Activated CD8-positive, alpha-beta memory T cell treated with anti-CD3 and anti-CD28 coated beads, Interleukin-2, amount 10 ng/mL, durations not matched to agents 7 days and 5 days (primary cell): ENCODE data around the gene ATP11A. TPM values are rescaled to one million over a fixed set of nuclear protein-coding genes. Genes with fewer than 3 reads are reported as not detected.

ENCODE experiments used
- ATAC-seq: fragments of 150-1000 bp; cut with Tn5 transposase; one replicate; pipeline ENCODE4 v1.10.0; 2021; ENCODE audit warnings: moderate library complexity
- CTCF ChIA-PET: fragments of 350-600 bp; sonication (Branson Sonifier 250); formaldehyde crosslinking; loops from one replicate; lab custom pipeline; 2021; ENCODE audit warnings: antibody characterized with exemption; lab: Charles Lee
- DNase-seq: peaks from one replicate; pipeline ENCODE4 v3.0.0-alpha.2; 2020
- H3K27ac Mint-ChIP-seq: one replicate; pipeline ENCODE4 v1.8.0; 2021; ENCODE audit warnings: mild to moderate bottlenecking, mixed read lengths
- H3K27me3 Mint-ChIP-seq: one replicate; pipeline ENCODE4 v1.8.0; 2021; ENCODE audit warnings: mixed read lengths
- H3K36me3 Mint-ChIP-seq: one replicate; pipeline ENCODE4 v1.8.0; 2021; ENCODE audit warnings: mild to moderate bottlenecking, mixed read lengths
- H3K4me1 Mint-ChIP-seq: one replicate; pipeline ENCODE4 v1.8.0; 2021; ENCODE audit warnings: mixed read lengths
- H3K4me3 Mint-ChIP-seq: one replicate; pipeline ENCODE4 v1.8.0; 2021; ENCODE audit warnings: mild to moderate bottlenecking, moderate library complexity, mixed read lengths
- H3K9me3 Mint-ChIP-seq: one replicate; pipeline ENCODE4 v1.8.0; 2022; ENCODE audit warnings: low read depth, mixed read lengths
- total RNA-seq, 2 experiments: library from RNA; stranded (reverse); gene quantifications; one replicate each; pipeline ENCODE4 v1.2.3, GENCODE V29; 2021

The ATP11A gene
- 10 to 100 TPM; 40.0 to 43.5 TPM for total RNA-seq

DNA sequence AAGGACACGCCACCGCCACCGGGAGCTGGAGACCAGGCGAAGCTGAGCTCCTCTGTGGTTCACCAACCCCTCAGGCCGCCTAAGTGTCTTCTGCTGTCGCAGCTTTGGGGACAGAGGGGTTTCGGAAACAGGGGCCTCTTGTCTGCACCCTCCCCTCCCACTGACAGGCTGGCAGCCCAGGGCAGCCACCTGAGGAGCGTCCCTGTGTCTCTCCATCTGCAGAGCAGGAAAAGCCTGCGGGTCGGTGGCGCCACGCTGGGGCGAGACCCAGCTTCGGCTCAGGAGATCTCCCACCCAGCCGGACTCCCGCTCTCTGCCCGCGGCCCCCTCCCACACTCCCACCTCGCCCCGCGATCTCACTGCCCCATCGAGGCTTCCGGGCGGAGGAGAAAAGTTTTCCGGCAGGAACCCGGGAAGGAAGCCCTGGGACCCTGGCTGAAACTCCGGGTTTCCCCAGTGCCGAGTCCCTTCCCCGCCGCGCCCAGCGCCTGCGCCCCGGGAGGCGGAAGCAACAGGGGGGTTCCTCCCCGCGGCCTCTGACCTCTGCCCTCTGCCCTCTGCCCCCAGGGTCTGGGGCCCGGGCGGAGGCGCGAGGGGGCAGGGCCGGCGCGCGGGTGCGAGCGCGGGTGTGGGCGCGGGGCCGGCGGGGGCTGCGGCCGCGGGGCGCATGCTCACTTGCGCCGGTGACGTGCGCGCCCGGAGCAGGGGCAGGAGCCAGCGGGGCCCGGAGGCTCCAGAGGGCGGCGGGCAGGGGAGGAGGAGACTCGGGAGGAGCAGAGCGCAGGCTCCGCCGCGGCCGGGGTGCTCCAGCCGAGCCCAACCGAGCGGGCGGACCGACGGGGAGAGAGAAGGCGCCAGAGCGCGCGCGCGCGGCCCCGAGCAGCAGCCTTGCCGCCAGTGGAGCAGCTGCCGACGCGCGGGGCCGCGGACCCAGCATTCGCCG, at the start of gene ATP11A:
Gene ATP11A, plus strand, starts transcription at position 736 of the 943 bp plus-strand sequence. CDS start 379 bp downstream, outside the sequence.
- Mint-ChIP-seq H3K27me3 (no peaks in the 10 kb centered on the region), H3K27ac (peak within 1 kb of the TSS; percentile 76), H3K4me3 (peak within 1 kb of the TSS; percentile 80), H3K9me3 (no peaks in the 10 kb centered on the region), H3K36me3 (no peaks in the 10 kb centered on the region), H3K4me1 (peaks cover 32% of the 10 kb centered on the region)
- peak; percentile 85 for DNase-seq
- CTCF ChIA-PET: interaction anchor here (1.6 to 2.3 kb wide), 3 partner anchors 12 to 518 kb away, joined by 3 to 7 read pairs (median 4); no protein-coding TSS in a partner anchor
- ATAC-seq: peak; percentile 87

DNA sequence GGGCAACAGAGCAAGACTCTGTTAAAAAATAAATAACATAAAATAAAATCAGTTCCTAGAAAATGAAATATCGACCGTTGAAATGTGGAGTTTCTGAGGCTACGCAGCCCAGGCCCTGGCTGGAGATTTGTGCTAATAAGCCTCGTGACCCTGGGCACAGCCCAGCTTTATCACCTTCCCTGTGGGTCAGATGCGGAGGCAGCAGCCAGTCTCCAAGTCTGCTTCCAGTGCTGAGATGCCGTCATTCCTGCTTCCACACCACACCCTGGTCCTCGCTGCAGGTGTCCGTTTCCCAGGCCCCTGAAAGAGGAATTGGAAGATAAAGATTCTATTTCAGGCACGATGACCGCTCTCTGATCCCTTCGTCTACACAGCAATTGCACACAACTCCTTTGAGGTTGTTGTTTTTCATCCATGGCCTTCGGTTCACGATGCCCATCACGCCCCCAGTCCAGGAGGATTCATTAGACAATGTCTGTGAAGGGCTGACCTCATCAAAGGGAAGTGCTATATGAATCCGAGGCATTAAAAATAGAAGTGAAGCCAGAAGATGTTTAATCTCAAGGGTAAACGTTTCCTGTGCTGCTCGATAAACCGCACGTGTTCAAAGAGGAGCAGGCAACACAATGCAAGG, 48.3 kb upstream of the ATP11A start:
- no peak overlapping the region for H3K4me3 Mint-ChIP-seq
- no peak overlapping the region for H3K27ac Mint-ChIP-seq
- ATAC-seq: no peak
- no peaks in the 10 kb centered on the region for H3K9me3 Mint-ChIP-seq
- H3K27me3 Mint-ChIP-seq: peaks cover 31% of the 10 kb centered on the region
- H3K36me3 Mint-ChIP-seq: no peaks in the 10 kb centered on the region
- no peak for DNase-seq
- H3K4me1 Mint-ChIP-seq: peaks cover 1% of the 10 kb centered on the region
- CTCF ChIA-PET: interaction anchor here (1.0 to 2.4 kb wide), 2 partner anchors 47 to 49 kb away, joined by 3 to 7 read pairs; partner anchors contain the start of gene ATP11A

DNA sequence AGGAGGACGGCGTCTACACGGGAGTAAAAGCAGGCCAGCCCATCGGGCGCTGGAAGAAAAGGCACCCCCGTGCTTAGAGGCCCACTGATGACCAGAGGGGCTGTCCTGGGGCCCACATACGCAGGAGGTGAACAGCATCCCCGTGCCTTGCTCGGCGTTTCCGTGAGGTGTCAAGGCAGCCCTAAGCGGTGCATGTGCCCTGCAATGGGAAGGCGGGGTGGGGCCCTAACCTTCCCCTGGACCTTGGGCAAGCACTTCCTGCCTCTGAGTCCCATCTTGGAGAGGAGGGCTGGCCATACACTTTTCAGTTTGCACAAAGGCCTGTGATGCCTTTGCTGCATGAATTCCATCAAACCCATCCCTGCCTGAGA, 47.8 kb upstream of the ATP11A start:
- Mint-ChIP-seq H3K27me3 (peaks cover 31% of the 10 kb centered on the region), H3K27ac (no peak overlapping the region), H3K4me1 (peaks cover 1% of the 10 kb centered on the region), H3K36me3 (no peaks in the 10 kb centered on the region), H3K9me3 (no peaks in the 10 kb centered on the region), H3K4me3 (no peak overlapping the region)
- DNase-seq: no peak
- no peak for ATAC-seq
- CTCF ChIA-PET: no interaction called here

DNA sequence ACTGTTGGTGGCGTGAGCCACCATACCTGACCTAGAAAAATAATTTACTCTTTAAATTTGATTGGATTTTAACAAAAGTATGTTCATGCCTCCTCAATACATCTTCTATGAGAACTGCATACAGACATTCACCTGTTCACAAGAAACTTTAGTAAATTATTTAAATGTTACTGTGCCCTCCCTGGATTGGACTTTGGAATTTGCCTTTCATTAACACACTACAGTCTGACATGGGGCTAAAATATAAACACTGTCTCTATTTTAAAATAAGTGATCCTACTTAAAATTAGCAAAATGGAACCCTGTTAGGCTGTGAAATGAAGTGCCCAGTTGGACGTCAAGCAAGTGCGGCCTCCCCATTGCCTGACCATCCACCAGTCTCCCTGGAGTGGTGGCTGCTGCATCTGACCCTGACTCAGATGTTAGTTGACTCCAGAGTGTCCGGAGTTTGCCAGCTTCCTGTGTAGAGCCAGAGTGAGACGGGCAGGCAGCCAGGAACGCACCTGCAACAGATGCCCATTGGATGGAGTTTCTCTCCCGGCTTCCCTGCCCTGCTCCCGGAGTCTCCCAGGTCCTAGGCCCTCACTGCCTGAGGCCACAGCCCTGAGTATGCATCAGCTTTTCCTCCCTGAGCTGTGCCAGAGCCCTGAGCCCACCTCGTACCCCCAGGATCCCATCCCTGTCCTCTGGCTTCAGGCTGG, 45.9 kb upstream of the ATP11A start:
- DNase-seq: no peak
- CTCF ChIA-PET: no interaction called here
- Mint-ChIP-seq H3K27ac (no peak overlapping the region), H3K27me3 (peaks cover 23% of the 10 kb centered on the region), H3K36me3 (no peaks in the 10 kb centered on the region), H3K4me1 (peaks cover 1% of the 10 kb centered on the region), H3K9me3 (no peaks in the 10 kb centered on the region), H3K4me3 (no peak overlapping the region)
- ATAC-seq: no peak

DNA sequence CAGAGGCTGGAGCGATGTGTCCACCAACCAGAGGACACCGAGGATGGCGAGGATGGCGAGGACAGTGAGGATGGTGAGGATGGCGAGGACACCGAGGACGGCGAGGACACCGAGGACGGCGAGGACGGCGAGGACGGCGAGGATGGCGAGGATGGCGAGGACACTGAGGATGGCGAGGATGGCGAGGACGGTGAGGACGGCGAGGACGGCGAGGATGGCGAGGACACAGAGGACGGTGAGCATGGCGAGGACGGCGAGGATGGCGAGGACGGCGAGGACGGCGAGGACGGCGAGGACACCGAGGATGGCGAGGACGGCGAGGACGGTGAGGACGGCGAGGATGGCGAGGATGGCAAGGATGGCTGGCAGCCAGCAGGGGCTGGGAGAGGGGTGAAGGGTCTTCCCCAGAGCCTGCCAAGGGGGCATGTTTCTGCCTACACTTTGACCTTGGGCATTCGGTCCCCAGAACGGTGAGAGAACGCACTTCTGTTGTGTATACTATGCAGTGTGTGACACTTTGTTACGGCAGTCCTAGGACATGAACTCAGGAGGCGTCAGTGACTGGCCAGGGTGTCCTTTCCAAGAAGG, 44.4 kb upstream of the ATP11A start:
- Mint-ChIP-seq H3K27me3 (peaks cover 8% of the 10 kb centered on the region), H3K36me3 (no peaks in the 10 kb centered on the region), H3K9me3 (no peaks in the 10 kb centered on the region), H3K4me3 (no peak overlapping the region), H3K27ac (no peak overlapping the region), H3K4me1 (no peaks in the 10 kb centered on the region)
- DNase-seq (no peak), ATAC-seq (no peak)
- CTCF ChIA-PET: no interaction called here

DNA sequence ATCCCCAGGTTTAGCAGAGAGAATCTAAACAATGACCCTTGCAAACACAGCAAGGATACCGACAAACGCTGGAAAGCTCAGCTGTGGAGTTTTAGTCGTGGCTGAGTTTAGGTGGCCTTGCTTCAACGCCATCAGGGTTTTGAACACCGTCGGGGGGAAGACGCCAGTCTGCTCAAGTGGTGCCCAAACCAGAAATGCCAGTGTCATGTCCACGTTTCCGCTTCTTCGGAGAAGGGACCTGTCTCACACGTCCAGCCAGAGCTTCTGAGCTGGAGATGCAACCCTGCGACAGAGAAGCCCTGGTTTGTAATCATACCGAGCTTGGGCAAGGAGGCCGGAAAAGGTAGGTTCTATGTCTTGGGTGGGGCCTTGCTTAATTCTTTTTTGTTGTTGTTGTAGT, 42.6 kb upstream of the ATP11A start:
- Mint-ChIP-seq H3K27me3 (peaks cover 6% of the 10 kb centered on the region), H3K27ac (no peak overlapping the region), H3K9me3 (no peaks in the 10 kb centered on the region), H3K4me3 (no peak overlapping the region), H3K4me1 (no peaks in the 10 kb centered on the region), H3K36me3 (no peaks in the 10 kb centered on the region)
- ATAC-seq (no peak), DNase-seq (no peak)
- CTCF ChIA-PET: no interaction called here

DNA sequence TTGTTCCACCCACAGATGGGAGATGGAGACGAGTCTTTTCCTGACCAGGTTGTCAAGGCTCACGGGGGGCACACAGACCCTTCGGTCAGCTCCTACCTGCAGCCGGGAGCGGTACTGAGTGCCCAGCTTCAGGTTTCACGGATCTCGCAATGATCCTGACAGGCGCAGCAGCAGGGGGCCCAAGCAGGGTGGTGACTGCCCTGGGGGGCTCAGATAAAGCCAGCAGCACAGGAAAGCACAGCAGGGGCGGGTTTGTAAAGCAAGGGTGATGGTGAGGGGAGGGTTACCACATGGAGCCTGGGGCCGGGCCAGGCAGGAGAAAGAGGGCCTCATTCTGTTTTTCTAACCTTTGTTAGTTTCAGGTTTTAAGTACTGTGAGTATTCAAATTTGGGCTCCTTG, 41.7 kb upstream of the ATP11A start:
- CTCF ChIA-PET: no interaction called here
- H3K9me3 Mint-ChIP-seq: no peaks in the 10 kb centered on the region
- no peak overlapping the region for H3K27ac Mint-ChIP-seq
- ATAC-seq (no peak), DNase-seq (no peak)
- H3K27me3 Mint-ChIP-seq: peaks cover 15% of the 10 kb centered on the region
- H3K36me3 Mint-ChIP-seq: no peaks in the 10 kb centered on the region
- no peak overlapping the region for H3K4me3 Mint-ChIP-seq
- no peaks in the 10 kb centered on the region for H3K4me1 Mint-ChIP-seq

DNA sequence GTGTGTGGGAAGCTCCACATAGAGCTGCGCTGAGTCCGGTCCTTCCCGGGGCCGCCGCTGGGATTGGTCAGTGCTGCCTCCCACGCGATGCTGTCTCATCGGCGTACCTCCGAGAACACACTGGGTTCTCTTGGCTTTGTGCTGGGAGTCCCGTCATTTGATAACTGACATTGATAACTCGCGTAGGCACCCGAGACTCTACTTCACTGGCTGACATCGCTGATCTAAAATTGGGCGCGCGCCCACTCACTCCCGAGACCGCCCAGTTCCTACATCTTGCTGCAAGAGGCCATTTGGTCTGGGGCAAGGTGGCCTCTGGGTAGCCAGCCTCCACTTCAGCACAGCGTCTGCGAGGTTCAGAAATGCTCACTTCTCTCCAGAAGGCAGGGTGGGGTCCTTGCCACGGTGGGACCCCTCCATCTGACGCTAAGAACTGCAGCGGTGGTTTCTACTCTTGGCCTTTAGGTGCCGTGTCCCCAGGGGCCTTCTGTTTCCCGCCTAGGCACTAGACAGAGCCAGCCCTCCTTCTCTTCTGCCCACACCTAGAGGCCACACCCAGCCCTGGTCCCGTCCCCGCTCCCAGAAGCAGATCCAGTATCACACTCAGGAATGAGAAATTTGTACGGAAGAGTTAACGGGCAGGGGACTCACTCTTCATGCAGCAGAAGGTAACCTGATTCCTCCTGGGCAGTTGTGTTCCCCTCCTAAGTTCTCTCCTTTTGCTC, 40.7 kb upstream of the ATP11A start:
- ATAC-seq: no peak
- Mint-ChIP-seq H3K9me3 (no peaks in the 10 kb centered on the region), H3K4me1 (no peaks in the 10 kb centered on the region), H3K4me3 (no peak overlapping the region), H3K27ac (no peak overlapping the region), H3K27me3 (peaks cover 15% of the 10 kb centered on the region), H3K36me3 (no peaks in the 10 kb centered on the region)
- CTCF ChIA-PET: no interaction called here
- DNase-seq: no peak

DNA sequence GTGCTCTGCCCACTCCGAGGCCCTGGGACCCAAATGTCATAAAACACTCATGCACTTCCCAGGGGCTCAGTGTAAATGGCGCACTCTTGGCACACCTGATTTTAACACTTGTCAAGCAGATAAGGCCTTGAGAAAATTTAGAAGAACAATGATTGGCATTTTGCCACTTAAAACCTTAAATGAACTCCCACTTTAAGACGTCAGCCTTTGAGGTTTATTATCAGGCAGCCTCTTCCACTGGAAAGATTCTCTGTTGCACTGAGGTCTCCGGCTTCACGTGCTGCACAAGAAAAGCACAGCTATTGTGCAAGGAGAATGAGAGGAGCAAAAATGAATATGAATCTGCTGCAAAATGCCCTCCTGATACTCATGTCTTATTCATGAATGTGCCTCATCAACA, 38.5 kb upstream of the ATP11A start:
- Mint-ChIP-seq H3K4me3 (no peak overlapping the region), H3K36me3 (no peaks in the 10 kb centered on the region), H3K27me3 (peaks cover 15% of the 10 kb centered on the region), H3K9me3 (no peaks in the 10 kb centered on the region), H3K27ac (no peak overlapping the region), H3K4me1 (no peaks in the 10 kb centered on the region)
- CTCF ChIA-PET: no interaction called here
- DNase-seq (no peak), ATAC-seq (no peak)

DNA sequence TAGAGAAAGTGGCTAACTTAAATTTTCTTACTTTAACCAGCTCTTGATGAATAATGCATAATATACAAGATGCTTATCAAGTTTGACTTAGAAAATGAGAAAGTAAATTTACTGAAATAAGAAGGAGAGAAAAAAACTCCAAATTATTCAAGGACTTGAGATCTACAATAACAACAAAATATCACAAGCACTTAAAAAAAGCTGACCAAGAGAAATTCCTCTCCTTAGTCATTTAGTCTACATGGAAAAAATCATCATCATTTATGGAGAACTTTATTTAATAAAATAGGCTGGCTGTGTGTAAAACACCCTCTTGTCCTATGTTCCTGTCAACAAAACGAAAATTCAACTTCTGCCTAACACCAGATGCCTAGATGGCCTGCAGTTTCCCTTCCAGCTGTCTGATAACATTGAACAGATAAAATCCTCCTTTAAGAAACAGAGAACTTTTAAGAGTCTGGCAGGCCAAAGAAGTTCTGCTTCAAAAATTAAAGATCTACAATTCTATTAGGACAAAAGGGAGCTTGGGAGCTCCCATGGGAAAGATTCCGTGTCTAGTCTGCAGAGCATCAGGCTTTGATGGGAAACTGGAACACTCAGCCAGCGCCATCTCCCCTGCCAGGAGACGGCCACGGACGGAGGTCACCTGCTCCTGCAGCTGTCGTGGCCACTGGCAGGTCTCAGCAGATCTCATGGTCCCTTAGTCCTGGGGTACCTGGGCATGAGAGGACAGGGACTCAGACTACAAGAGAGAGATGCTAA, 37.9 kb upstream of the ATP11A start:
- no peak for DNase-seq
- Mint-ChIP-seq H3K4me3 (no peak overlapping the region), H3K27me3 (peaks cover 15% of the 10 kb centered on the region), H3K36me3 (no peaks in the 10 kb centered on the region), H3K4me1 (no peaks in the 10 kb centered on the region), H3K27ac (no peak overlapping the region), H3K9me3 (no peaks in the 10 kb centered on the region)
- CTCF ChIA-PET: no interaction called here
- ATAC-seq: no peak

DNA sequence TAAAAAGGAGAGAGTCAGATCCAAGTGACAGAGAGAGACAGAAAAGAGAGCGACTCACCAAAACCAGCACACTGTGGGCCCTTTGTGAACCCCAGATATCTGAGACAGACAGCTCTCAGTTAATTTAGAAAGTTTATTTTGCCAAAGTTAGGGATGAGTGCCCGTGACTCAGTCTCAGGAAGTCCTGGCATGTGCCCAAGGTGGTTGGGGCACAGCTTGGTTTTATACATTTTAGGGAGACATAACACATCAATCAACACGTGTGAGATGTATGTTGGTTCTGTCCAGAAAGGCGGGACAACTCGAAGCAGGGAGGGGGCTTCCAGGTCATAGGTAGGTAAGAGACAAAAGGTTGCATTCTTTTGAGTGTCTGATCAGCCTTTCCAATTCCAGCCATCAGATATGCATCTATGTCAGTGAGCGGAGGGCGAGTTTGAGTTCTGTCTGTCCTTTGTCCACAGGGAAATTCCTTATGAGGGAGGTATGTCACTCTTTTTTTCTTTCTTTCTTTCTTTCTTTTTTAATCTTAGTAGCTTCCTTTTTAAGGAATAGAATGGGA, 37.2 kb upstream of the ATP11A start:
- H3K36me3 Mint-ChIP-seq: no peaks in the 10 kb centered on the region
- no peaks in the 10 kb centered on the region for H3K4me1 Mint-ChIP-seq
- no peaks in the 10 kb centered on the region for H3K9me3 Mint-ChIP-seq
- peaks cover 15% of the 10 kb centered on the region for H3K27me3 Mint-ChIP-seq
- no peak for ATAC-seq
- H3K4me3 Mint-ChIP-seq: no peak overlapping the region
- CTCF ChIA-PET: no interaction called here
- no peak for DNase-seq
- no peak overlapping the region for H3K27ac Mint-ChIP-seq

DNA sequence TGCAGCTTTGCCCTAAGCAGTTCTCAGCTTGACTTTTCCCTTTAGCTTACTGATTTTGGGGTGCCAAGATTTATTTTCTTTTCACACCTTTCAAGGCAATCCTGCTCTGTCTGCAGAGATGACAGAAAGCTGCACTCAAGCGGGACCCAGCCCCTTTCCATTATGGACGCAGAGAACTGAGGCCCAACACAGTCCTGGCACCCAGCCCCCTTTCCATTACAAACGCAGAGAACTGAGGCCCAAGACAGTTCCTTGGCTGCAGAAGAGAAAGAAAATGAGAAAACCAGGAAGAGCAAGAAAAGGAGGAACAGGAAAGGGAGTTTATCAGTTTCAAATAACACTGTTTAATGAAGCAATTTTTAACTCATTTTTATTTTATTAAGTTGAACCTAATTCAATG, 36.8 kb upstream of the ATP11A start:
- Mint-ChIP-seq H3K9me3 (no peaks in the 10 kb centered on the region), H3K4me1 (no peaks in the 10 kb centered on the region), H3K36me3 (no peaks in the 10 kb centered on the region), H3K4me3 (no peak overlapping the region), H3K27me3 (peaks cover 15% of the 10 kb centered on the region), H3K27ac (no peak overlapping the region)
- DNase-seq (no peak), ATAC-seq (no peak)
- CTCF ChIA-PET: no interaction called here
